GM06990 (cell line): ENCODE results near the gene TFEB.
"Not testable (repeated sequence)": the region's sequence is repeated elsewhere in the genome, so short reads cannot be mapped to it uniquely, and the experiment has no call there.

Experiments used
- DNase-seq: peaks from one replicate; pipeline ENCODE4 v3.0.0-alpha.2; 2011; ENCODE audit not compliant: insufficient read length; ENCODE audit errors: extremely low read depth
- H3K27me3 ChIP-seq: replicated peaks from 2 replicates; pipeline ENCODE4 v1.6.0; 2011; ENCODE audit warnings: low read length; ENCODE audit not compliant: control insufficient read depth, insufficient read depth
- H3K36me3 ChIP-seq: 2 replicates; pipeline ENCODE4 v1.5.1; 2011; ENCODE audit warnings: low read length; ENCODE audit not compliant: control insufficient read depth, insufficient read depth
- H3K4me3 ChIP-seq: replicated peaks from 2 replicates; pipeline ENCODE4 v1.5.1; 2011; ENCODE audit warnings: low read depth, mild to moderate bottlenecking, control low read depth, low read length
- TF ChIP-seq, protein P1 (sequence below): IDR thresholded peaks from 2 replicates; pipeline ENCODE4 v1.5.1; 2011; ENCODE audit warnings: low read length, control low read depth, mild to moderate bottlenecking, inconsistent platforms; ENCODE audit not compliant: insufficient read depth, poor library complexity, severe bottlenecking

TFEB gene

DNA sequence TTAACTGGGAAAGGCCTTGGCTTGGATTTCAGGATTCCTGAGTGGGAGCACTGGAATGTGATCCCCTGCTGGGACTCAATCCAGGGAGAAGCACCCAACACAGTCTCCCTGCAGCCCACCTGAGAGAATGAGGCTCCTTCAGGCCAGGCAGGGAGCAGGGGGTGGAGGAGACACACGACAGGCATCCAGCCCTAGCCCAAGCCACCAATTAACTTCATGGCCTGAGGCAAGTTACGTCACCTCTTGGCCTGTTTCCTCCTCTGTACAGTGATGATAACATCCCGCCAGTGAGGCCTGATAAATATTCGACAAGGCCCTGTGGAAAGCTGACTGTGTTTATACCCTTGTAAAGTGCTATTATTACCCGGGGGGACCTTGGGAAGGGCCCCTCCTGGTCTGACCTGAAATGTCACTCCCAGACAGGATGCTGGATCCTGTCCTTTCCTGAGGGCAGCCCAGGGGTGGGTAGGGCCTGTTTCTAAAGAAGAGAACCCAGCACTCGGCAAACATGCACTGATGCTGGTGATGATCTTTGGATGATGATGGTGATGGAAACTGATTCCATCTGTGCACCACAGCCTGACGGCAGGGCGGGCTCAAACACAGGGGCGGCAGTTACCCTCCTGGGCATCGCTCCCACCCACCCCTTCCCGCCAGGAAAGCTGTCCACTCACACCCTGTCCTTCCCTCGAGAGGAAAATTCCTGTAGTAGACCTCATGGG is 31.9 kb upstream of the TFEB start:
- Histone ChIP-seq H3K4me3 (no peak overlapping the region), H3K36me3 (peaks cover 6% of the 10 kb centered on the region), H3K27me3 (no peaks in the 10 kb centered on the region)
- TF ChIP-seq, protein P1, sequence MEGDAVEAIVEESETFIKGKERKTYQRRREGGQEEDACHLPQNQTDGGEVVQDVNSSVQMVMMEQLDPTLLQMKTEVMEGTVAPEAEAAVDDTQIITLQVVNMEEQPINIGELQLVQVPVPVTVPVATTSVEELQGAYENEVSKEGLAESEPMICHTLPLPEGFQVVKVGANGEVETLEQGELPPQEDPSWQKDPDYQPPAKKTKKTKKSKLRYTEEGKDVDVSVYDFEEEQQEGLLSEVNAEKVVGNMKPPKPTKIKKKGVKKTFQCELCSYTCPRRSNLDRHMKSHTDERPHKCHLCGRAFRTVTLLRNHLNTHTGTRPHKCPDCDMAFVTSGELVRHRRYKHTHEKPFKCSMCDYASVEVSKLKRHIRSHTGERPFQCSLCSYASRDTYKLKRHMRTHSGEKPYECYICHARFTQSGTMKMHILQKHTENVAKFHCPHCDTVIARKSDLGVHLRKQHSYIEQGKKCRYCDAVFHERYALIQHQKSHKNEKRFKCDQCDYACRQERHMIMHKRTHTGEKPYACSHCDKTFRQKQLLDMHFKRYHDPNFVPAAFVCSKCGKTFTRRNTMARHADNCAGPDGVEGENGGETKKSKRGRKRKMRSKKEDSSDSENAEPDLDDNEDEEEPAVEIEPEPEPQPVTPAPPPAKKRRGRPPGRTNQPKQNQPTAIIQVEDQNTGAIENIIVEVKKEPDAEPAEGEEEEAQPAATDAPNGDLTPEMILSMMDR, result no peak
- no peak for DNase-seq

DNA sequence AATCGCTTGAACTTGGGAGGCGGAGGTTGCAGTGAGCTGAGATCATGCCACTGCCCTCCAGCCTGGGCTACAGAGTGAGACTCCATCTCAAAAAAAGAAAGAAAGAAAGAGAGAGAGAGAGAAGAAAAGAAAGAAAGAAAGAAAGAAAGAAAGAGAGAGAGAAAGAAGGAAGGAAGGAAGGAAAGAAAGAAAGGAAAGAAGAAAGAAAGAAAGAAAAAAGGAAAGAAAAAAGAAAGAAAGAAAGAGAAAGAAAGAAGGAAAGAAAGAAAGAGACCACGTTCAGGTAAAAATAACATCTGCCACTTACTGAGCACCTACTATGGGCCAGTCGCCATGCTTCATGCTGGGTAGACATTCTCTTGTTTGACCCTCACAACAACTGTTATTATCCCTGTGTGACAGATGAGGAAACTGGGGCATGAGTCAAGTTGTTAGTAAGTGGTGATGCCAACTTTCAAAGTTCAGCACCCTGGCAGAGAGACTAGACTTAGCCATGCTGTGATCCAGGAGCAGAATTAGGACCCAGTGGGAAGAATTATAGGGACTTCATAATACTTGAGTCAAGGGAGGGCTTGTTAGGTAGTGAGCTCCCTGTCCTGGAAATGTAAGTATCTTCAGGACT is 30.7 kb upstream of the TFEB start:
- not testable (repeated sequence) for DNase-seq, H3K27me3 ChIP-seq, H3K36me3 ChIP-seq, H3K4me3 ChIP-seq

DNA sequence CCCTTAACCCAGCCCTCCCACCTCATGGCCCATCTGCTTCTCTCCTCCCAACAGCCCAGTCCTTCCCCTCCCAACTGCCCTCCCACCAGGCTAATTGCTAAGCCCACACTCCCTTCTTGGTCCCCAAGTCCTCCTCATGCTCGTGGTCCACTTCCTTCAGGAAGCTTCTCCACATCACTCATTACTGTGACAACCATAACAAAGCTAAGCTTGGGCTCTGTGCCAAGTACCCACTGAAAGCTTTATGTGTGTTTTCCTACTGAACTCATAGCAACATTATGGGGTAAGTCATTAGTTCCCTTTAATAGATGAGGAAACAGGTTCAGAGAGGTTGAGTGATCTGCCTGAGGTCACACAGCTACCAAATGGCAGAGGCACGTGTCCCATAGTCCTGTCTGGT is 28.1 kb upstream of the TFEB start:
- no peak for DNase-seq
- no peaks in the 10 kb centered on the region for H3K36me3 ChIP-seq
- TF ChIP-seq, protein P1, result no peak
- no peak overlapping the region for H3K4me3 ChIP-seq
- H3K27me3 ChIP-seq, result no peaks in the 10 kb centered on the region

DNA sequence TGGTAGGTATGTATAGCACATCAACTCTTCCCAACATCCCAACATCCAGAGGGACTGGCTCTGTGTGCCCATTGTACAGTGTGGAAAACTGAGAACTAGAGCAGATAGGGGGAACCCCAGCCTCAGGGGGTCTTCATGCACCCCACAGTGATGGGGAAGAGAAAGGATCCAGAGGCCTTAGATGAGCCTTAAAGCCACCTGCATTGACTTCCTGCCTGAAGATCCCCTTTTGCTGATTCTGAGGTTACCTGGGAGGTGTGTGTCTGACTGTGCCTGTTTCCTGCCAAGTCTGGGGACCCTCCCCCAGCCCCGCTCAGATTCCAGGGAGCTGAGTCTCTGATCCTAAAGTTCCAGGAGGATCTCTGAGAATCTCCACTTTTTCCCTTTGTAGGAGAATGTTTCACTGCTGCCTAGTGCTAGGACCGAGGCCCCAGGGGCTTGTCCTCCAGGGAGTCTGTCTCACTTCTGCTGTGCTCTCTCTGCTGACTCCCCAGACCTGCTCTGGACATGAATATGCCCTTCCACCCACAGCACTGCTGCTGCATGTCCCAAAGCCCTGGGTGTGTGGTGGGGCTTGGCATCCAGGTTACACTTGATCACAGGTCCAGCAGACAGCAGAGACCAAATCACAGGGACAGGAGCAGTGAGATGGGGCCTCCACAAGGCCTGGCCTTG is 24.6 kb upstream of the TFEB start:
- Histone ChIP-seq H3K27me3 (no peaks in the 10 kb centered on the region; the same call in 1 of the 2 replicates), H3K36me3 (no peaks in the 10 kb centered on the region), H3K4me3 (no peak overlapping the region)
- no peak for DNase-seq
- TF ChIP-seq, protein P1, result no peak

DNA sequence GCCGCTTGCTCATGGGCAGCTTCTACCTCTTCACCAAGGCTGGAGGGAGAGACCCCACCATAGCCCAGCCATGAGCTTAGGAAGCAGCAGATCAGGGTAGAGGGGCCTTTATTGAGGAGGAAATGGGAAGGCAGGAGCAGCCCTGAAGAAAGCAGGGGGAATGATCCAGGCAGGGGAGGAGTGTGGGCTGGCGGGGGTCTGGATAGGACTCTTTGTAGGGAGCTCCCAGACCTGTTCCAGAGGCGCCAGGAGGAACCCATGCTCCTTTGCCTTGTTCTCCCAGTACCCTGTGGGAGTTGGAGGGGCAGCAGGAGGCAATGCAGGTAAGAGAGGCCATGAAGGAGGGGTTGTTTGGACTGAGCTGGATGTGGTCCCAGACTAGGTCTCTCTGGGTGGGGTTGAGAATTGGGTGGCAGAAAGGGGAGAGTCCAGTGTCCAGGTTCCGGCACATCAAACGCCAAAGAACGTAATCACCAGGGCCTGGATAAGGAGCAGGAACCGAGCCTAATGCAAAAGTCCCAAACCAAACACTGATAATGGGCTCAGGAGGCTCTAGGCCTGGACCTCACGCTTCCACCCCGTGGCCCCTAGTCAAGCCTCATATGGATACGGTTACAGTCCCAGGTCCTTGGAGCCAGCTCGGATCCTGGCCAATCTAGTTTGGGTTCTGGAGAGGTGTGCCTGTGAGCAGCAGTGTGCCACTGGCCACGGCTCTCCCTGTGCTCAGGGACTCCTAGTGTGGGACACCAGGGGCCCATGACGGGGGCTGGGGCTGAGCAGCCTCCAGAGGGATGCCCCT is 23.9 kb upstream of the TFEB start:
- H3K4me3 ChIP-seq, result no peak overlapping the region
- no peak for DNase-seq
- TF ChIP-seq, protein P1, result no peak
- H3K27me3 ChIP-seq, result no peaks in the 10 kb centered on the region; the same call in 1 of the 2 replicates
- no peaks in the 10 kb centered on the region for H3K36me3 ChIP-seq
